HG03520 (cell line): ENCODE data around the gene RNF223.
"Not testable (repeated sequence)": the region's sequence is repeated elsewhere in the genome, so short reads cannot be mapped to it uniquely, and the experiment has no call there.

Experiments used
- ATAC-seq: cut with Tn5 transposase; IDR thresholded peaks from one replicate; pipeline ENCODE4 v1.9.1; 2021; ENCODE audit warnings: mild to moderate bottlenecking, moderate library complexity; ENCODE audit not compliant: unreplicated experiment

RNF223 gene

GRCh38 chr1:1031659-1032235, 42.4 kb downstream of the RNF223 start:
- no peak for ATAC-seq

GRCh38 chr1:1030867-1031658, 43.0 kb downstream of the RNF223 start:
- not testable (repeated sequence) for ATAC-seq

- no peak for ATAC-seq
Measured at GRCh38 chr1:1027791-1028190, 46.3 kb downstream of the RNF223 start.

- no peak for ATAC-seq
Measured at GRCh38 chr1:1026599-1027413, 47.3 kb downstream of the RNF223 start.

GRCh38 chr1:1025730-1026129, 48.4 kb downstream of the RNF223 start:
- no peak for ATAC-seq

GRCh38 chr1:1024771-1025699, 49.1 kb downstream of the RNF223 start:
- no peak for ATAC-seq

GRCh38 chr1:1024149-1024770, 49.8 kb downstream of the RNF223 start:
- ATAC-seq, result no peak

- ATAC-seq, result no peak
Measured at GRCh38 chr1:1023700-1024099, 50.4 kb downstream of the RNF223 start.

- no peak for ATAC-seq
Measured at GRCh38 chr1:1022302-1023009, 51.6 kb downstream of the RNF223 start.

- no peak for ATAC-seq
Measured at GRCh38 chr1:1021920-1022259, 52.2 kb downstream of the RNF223 start.

GRCh38 chr1:1021010-1021919, 52.8 kb downstream of the RNF223 start:
- no peak for ATAC-seq
